ENCODE results near the gene CXXC4.

CXXC4 gene

GRCh38 chr4:104494822-104495559 lies at the start of gene CXXC4:
Gene CXXC4 (minus strand): TSS chr4:104494894. CDS start chr4:104491802, 3,092 bp downstream.
- TF ChIP-seq, protein P1, sequence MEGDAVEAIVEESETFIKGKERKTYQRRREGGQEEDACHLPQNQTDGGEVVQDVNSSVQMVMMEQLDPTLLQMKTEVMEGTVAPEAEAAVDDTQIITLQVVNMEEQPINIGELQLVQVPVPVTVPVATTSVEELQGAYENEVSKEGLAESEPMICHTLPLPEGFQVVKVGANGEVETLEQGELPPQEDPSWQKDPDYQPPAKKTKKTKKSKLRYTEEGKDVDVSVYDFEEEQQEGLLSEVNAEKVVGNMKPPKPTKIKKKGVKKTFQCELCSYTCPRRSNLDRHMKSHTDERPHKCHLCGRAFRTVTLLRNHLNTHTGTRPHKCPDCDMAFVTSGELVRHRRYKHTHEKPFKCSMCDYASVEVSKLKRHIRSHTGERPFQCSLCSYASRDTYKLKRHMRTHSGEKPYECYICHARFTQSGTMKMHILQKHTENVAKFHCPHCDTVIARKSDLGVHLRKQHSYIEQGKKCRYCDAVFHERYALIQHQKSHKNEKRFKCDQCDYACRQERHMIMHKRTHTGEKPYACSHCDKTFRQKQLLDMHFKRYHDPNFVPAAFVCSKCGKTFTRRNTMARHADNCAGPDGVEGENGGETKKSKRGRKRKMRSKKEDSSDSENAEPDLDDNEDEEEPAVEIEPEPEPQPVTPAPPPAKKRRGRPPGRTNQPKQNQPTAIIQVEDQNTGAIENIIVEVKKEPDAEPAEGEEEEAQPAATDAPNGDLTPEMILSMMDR (conservative IDR thresholded peaks at IDR 0.05; ENCODE audit: low read depth, low read length) = no peak
- DNase-seq (ENCODE audit: low read depth) = no peak
- peak within 1 kb of the TSS; percentile 79 for H3K4me3 ChIP-seq (ENCODE audit: low read length)

GRCh38 chr4:104533156-104533555 lies 38.5 kb upstream of the CXXC4 start:
- TF ChIP-seq, protein P1 (conservative IDR thresholded peaks at IDR 0.05; ENCODE audit: low read depth, low read length) = no peak
- no peak for DNase-seq (ENCODE audit: low read depth)

GRCh38 chr4:104532677-104533076 lies 38.0 kb upstream of the CXXC4 start:
- H3K4me3 ChIP-seq (ENCODE audit: low read length) = no peak overlapping the region
- DNase-seq (ENCODE audit: low read depth) = no peak
- TF ChIP-seq, protein P1 (conservative IDR thresholded peaks at IDR 0.05; ENCODE audit: low read depth, low read length) = no peak

More at GRCh38 chr4:104533156-104533555, 38.5 kb upstream of the CXXC4 start:
- no peak overlapping the region for H3K4me3 ChIP-seq (ENCODE audit: low read length)

- TF ChIP-seq, protein P1 (conservative IDR thresholded peaks at IDR 0.05; ENCODE audit: low read depth, low read length) = peak; percentile 38
- H3K4me3 ChIP-seq (ENCODE audit: low read length) = no peak overlapping the region
- DNase-seq (ENCODE audit: low read depth) = peak; percentile 12
Observed at GRCh38 chr4:104531390-104531789, 36.7 kb upstream of the CXXC4 start.

DNA sequence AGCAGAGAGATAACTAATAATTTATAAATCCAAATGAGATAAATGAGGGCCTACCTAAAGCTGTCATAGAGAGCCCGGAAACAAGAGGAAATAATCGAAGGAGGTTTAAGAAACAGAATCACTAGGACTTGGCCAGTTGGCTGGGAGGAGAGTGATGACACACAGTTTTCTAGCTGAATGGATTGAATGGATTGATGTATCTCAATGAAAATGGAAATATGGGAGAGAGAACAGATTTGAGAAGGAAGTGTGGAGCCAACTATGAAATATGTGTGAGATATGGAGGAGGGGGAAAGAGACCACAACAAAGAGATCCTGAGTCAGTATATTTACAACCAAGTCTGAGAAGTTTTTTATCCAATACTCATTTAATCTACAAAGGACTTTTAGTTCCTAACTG lies 35.7 kb upstream of the CXXC4 start:
- TF ChIP-seq, protein P1 (conservative IDR thresholded peaks at IDR 0.05; ENCODE audit: low read depth, low read length) = no peak
- H3K4me3 ChIP-seq (ENCODE audit: low read length) = no peak overlapping the region
- no peak for DNase-seq (ENCODE audit: low read depth)

DNA sequence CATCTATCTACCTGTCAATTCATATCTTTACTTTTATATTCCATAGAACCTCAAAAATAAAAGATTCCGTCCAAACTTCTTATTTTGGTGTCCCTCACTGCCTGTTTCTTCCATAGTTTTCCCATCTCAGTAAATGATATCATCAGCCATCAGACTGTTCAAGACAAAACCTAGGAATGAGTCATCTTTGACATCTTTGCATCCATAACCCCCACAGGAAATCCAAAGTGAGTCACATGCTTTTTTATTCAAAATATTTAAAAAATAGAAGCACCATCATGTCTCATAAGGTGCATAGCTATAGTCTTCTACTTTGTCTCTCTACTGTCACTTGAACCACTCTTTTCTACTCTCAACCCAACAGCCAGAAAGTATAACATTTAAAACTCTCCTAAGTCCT lies 29.9 kb upstream of the CXXC4 start:
- no peak overlapping the region for H3K4me3 ChIP-seq (ENCODE audit: low read length)
- no peak for DNase-seq (ENCODE audit: low read depth)
- TF ChIP-seq, protein P1 (conservative IDR thresholded peaks at IDR 0.05; ENCODE audit: low read depth, low read length) = no peak

DNA sequence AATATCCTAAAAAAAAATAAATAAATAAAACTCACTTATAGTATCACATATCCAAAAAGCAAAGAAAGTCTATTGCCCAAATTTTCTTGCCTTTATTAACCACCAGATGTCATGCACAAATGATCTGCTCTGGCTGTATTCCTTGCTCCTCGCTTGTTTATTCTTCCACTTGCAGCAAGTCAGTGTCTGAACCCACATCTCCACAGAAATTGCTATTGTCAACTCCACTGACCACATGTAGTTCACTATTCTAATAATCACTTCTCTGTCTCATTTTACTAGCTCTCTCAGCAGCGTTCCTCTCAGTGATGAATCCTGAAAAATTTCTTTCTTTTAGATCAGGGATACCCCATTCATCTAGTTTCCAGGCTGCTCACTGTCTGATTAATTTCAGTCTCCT lies 29.3 kb upstream of the CXXC4 start:
- H3K4me3 ChIP-seq (ENCODE audit: low read length) = no peak overlapping the region
- TF ChIP-seq, protein P1 (conservative IDR thresholded peaks at IDR 0.05; ENCODE audit: low read depth, low read length) = no peak
- no peak for DNase-seq (ENCODE audit: low read depth)

Data from retinal pigment epithelial cell (primary cell).